Fibroblast of lung (primary cell): Measurements from ENCODE around the gene MSMB.

Source experiments
- EZH2 ChIP-seq: IDR thresholded peaks from 2 replicates; pipeline ENCODE4 v1.5.1; 2012; ENCODE audit warnings: low read length, control low read depth, mild to moderate bottlenecking; ENCODE audit errors: missing control alignments
- TF ChIP-seq, protein P1 (sequence below), 2 donors: IDR thresholded peaks in 1 of 2; conservative IDR thresholded peaks in 1 of 2; 1 replicate in 1 of 2; 2 replicates in 1 of 2; pipeline ENCODE4 v1.5.1; 2011 to 2012; ENCODE audit warnings: low read length in 2 of 2, control low read depth in 1 of 2, inconsistent platforms in 1 of 2, low read depth in 1 of 2, mild to moderate bottlenecking in 1 of 2

GRCh38 chr10:46077141-46077554 lies 31.1 kb upstream of the MSMB start:
- TF ChIP-seq, protein P1, sequence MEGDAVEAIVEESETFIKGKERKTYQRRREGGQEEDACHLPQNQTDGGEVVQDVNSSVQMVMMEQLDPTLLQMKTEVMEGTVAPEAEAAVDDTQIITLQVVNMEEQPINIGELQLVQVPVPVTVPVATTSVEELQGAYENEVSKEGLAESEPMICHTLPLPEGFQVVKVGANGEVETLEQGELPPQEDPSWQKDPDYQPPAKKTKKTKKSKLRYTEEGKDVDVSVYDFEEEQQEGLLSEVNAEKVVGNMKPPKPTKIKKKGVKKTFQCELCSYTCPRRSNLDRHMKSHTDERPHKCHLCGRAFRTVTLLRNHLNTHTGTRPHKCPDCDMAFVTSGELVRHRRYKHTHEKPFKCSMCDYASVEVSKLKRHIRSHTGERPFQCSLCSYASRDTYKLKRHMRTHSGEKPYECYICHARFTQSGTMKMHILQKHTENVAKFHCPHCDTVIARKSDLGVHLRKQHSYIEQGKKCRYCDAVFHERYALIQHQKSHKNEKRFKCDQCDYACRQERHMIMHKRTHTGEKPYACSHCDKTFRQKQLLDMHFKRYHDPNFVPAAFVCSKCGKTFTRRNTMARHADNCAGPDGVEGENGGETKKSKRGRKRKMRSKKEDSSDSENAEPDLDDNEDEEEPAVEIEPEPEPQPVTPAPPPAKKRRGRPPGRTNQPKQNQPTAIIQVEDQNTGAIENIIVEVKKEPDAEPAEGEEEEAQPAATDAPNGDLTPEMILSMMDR (conservative IDR thresholded peaks at IDR 0.05 in 1 of 2, IDR thresholded peaks at IDR 0.05 in 1 of 2; ENCODE audit: low read depth in 1 of 2, low read length in 2 of 2) = no peak
- TF ChIP-seq EZH2 = no peak
